Esophagus mucosa (tissue), 1 donor: ENCODE results near the gene PPP2R2D. TPM values are rescaled to one million over a fixed set of nuclear protein-coding genes. Genes with fewer than 3 reads are reported as not detected.
"Not testable (repeated sequence)": the region's sequence is repeated elsewhere in the genome, so short reads cannot be mapped to it uniquely, and the experiment has no call there.

Experiments
- ATAC-seq: fragments of 200-7000 bp; cut with Tn5 transposase; one replicate; pipeline ENCODE4 v1.9.1; 2020
- total RNA-seq: library from RNA; stranded (reverse); gene quantifications from one replicate; pipeline ENCODE4 v1.2.4, GENCODE V29; 2023
- donor health status: DM: yes; HTN: yes; CAD: no.

PPP2R2D gene
- total RNA-seq, 1 donor from 2014 or later, result 14.1 TPM

- ATAC-seq, result no peak
Observed at GRCh38 chr10:131949041-131949862, 48.4 kb downstream of the PPP2R2D start.

GRCh38 chr10:131949908-131950307 lies 49.1 kb downstream of the PPP2R2D start:
- ATAC-seq, result not testable (repeated sequence)

GRCh38 chr10:131954356-131954965 lies 53.7 kb downstream of the PPP2R2D start:
- ATAC-seq, result no peak

- no peak for ATAC-seq
Observed at GRCh38 chr10:131955591-131956340, 55.0 kb downstream of the PPP2R2D start.

GRCh38 chr10:131959841-131960240 lies 59.0 kb downstream of the PPP2R2D start:
- ATAC-seq, result no peak

- ATAC-seq, result peak; percentile 45
Observed at GRCh38 chr10:131960631-131961046, 59.8 kb downstream of the PPP2R2D start.

- peak; percentile 24 for ATAC-seq
Observed at GRCh38 chr10:131961047-131961776, 60.4 kb downstream of the PPP2R2D start.

- ATAC-seq, result no peak
Observed at GRCh38 chr10:131961777-131962662, 61.2 kb downstream of the PPP2R2D start.

GRCh38 chr10:131963350-131963749 lies 62.5 kb downstream of the PPP2R2D start:
- ATAC-seq, result no peak

- ATAC-seq, result no peak
Observed at GRCh38 chr10:131963811-131964210, 63.0 kb downstream of the PPP2R2D start.

GRCh38 chr10:131964298-131964697 lies 63.5 kb downstream of the PPP2R2D start:
- ATAC-seq, result no peak

GRCh38 chr10:131968949-131969348 lies 68.1 kb downstream of the PPP2R2D start:
- no peak for ATAC-seq

- no peak for ATAC-seq
Observed at GRCh38 chr10:131970946-131971345, 70.1 kb downstream of the PPP2R2D start.

- ATAC-seq, result no peak
Observed at GRCh38 chr10:131971591-131971990, 70.8 kb downstream of the PPP2R2D start.

- peak; percentile 30 for ATAC-seq
Observed at GRCh38 chr10:131972474-131973071, 71.8 kb downstream of the PPP2R2D start.

- ATAC-seq, result no peak
Observed at GRCh38 chr10:131973160-131973951, 72.5 kb downstream of the PPP2R2D start.

GRCh38 chr10:131974034-131974817 lies 73.4 kb downstream of the PPP2R2D start:
- ATAC-seq, result no peak

GRCh38 chr10:131975003-131975402 lies 74.2 kb downstream of the PPP2R2D start:
- no peak for ATAC-seq

- ATAC-seq, result no peak
Observed at GRCh38 chr10:131975796-131976195, 75.0 kb downstream of the PPP2R2D start.
